Neural crest cell (in vitro differentiated cells): ENCODE results near the gene LCT. TPM values are rescaled to one million over a fixed set of nuclear protein-coding genes. Genes with fewer than 3 reads are reported as not detected.

Experiments used
- DNase-seq: peaks from one replicate; pipeline ENCODE4 v3.0.0; 2021; ENCODE audit warnings: low read depth, mixed read lengths, low spot score
- H3K27ac Mint-ChIP-seq: one replicate; pipeline ENCODE4 v1.8.0; 2021; ENCODE audit warnings: mild to moderate bottlenecking, mixed read lengths; ENCODE audit not compliant: unreplicated experiment
- H3K27me3 Mint-ChIP-seq: 2 replicates; pipeline ENCODE4 v1.8.0; 2021; ENCODE audit warnings: low read depth, mild to moderate bottlenecking, mixed read lengths
- H3K36me3 Mint-ChIP-seq: 2 replicates; pipeline ENCODE4 v1.8.0; 2021; ENCODE audit warnings: low read depth, mild to moderate bottlenecking, mixed read lengths
- H3K4me1 Mint-ChIP-seq: 2 replicates; pipeline ENCODE4 v1.8.0; 2021; ENCODE audit warnings: mixed read lengths
- H3K4me3 Mint-ChIP-seq: one replicate; pipeline ENCODE4 v1.8.0; 2021; ENCODE audit warnings: mild to moderate bottlenecking, mixed read lengths
- H3K9me3 Mint-ChIP-seq: 2 replicates; pipeline ENCODE4 v1.8.0; 2021; ENCODE audit warnings: mixed read lengths
- total RNA-seq: library from RNA; stranded (reverse); gene quantifications from 2 replicates; pipeline ENCODE4 v1.2.1, GENCODE V29; 2021
- TF ChIP-seq, protein P1 (sequence below): fragments of 200-600 bp; sonication (generic); conservative IDR thresholded peaks from 2 replicates; pipeline ENCODE4 v1.5.0; 2021; ENCODE audit warnings: antibody characterized with exemption, mild to moderate bottlenecking

LCT gene
- total RNA-seq, 1 donor from 2014 or later = 0.19 TPM

DNA sequence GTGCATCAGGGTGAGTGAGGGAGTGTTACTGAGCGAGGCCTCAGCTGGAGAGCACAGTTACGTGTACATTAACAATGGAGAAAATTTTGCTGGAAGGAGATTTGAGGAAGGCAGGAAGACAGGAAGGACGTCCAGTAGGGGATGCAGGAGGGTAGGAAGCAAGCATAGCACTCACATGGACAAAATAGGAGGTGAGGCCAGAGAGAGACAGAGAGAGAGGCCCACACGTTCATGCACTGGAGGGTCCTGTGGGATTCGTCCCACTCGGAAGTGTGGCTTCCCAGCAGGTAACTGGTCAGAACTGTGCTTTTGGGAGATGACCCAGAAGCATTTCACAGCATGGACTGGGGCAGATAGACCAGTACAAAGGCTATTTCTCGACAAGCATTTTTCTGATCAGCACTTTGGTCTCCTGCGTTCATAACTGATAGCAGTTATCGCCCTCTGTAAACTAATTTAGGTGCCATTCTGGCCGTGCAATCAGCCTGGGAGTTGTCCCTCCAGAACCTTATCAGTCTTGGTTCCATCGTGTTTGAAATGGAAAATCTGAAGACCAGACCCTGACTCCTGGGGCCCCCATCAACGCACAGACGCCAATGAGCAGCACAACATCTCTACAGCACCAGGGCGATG is 5.7 kb downstream of the LCT start:
- no peak for DNase-seq
- H3K36me3 Mint-ChIP-seq = no peaks in the 10 kb centered on the region
- no peaks in the 10 kb centered on the region for H3K27me3 Mint-ChIP-seq
- TF ChIP-seq, protein P1, sequence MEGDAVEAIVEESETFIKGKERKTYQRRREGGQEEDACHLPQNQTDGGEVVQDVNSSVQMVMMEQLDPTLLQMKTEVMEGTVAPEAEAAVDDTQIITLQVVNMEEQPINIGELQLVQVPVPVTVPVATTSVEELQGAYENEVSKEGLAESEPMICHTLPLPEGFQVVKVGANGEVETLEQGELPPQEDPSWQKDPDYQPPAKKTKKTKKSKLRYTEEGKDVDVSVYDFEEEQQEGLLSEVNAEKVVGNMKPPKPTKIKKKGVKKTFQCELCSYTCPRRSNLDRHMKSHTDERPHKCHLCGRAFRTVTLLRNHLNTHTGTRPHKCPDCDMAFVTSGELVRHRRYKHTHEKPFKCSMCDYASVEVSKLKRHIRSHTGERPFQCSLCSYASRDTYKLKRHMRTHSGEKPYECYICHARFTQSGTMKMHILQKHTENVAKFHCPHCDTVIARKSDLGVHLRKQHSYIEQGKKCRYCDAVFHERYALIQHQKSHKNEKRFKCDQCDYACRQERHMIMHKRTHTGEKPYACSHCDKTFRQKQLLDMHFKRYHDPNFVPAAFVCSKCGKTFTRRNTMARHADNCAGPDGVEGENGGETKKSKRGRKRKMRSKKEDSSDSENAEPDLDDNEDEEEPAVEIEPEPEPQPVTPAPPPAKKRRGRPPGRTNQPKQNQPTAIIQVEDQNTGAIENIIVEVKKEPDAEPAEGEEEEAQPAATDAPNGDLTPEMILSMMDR = no peak
- H3K27ac Mint-ChIP-seq = no peak overlapping the region
- H3K4me3 Mint-ChIP-seq = no peak overlapping the region
- H3K4me1 Mint-ChIP-seq = no peaks in the 10 kb centered on the region
- no peaks in the 10 kb centered on the region for H3K9me3 Mint-ChIP-seq

- H3K36me3 Mint-ChIP-seq = no peaks in the 10 kb centered on the region
- TF ChIP-seq, protein P1 = no peak
Measured at GRCh38 chr2:135829378-135830135, 7.4 kb downstream of the LCT start.

DNA sequence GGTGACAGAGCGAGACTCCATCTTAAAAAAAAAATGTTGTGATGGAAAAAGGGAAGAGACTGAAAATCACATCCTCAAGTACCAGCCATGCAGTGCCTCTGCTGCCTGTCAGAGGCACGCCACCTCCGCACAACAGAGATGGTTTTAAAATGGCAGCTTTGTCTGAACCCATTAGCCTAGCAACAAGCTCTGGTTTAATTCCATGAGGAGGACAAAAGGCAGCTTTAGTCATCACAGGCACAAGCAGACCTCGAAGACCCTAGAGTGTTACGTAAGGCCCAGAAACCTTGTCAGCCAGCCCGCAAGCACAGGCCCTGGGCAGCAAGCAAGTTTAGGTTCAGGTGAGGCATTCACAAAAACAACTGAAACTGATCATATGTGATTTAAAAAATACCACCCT is 10.4 kb downstream of the LCT start:
- DNase-seq = no peak
- H3K36me3 Mint-ChIP-seq = peaks cover 7% of the 10 kb centered on the region

More at GRCh38 chr2:135829378-135830135, 7.4 kb downstream of the LCT start:
- H3K27ac Mint-ChIP-seq = no peak overlapping the region
- no peaks in the 10 kb centered on the region for H3K4me1 Mint-ChIP-seq
- no peak overlapping the region for H3K4me3 Mint-ChIP-seq
- no peak for DNase-seq
- H3K27me3 Mint-ChIP-seq = no peaks in the 10 kb centered on the region
- H3K9me3 Mint-ChIP-seq = no peaks in the 10 kb centered on the region

DNA sequence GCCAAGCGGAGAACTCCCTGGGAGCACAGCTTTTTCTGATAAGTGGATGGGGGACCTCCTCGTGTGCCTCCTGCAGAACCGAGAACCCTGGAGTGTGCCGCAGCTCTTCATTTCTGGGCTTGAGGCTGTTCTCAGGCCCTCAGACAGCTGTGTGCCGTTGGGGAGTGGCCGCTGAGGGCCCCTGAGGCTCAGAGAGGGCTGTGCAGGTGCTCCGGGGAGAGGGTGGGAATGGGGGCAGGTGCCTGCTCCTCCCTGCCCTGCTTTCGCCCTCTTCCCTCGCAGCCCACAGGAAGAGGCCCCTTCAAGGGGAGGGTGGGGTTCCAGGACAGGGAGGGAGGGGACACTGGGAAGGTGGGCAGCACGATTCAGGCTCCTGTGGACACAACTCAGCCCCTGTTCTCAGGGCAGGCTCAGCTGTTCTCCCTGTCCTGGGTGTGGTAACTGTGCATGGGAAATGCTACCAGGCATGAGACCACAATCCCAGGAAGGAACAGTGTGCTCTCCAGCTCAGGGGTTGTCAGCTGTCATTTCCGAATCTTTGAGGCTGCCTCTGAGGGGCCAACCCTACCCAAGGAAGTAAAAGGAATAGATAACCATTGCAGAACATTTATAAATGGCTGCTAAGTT is 11.3 kb downstream of the LCT start:
- TF ChIP-seq, protein P1 = no peak
- DNase-seq = no peak
- no peak overlapping the region for H3K4me3 Mint-ChIP-seq
- peaks cover 7% of the 10 kb centered on the region for H3K9me3 Mint-ChIP-seq
- H3K27me3 Mint-ChIP-seq = no peaks in the 10 kb centered on the region
- H3K4me1 Mint-ChIP-seq = no peaks in the 10 kb centered on the region
- H3K27ac Mint-ChIP-seq = no peak overlapping the region
- peaks cover 7% of the 10 kb centered on the region for H3K36me3 Mint-ChIP-seq

More for the DNA sequence above, 10.4 kb downstream of the LCT start:
- no peaks in the 10 kb centered on the region for H3K27me3 Mint-ChIP-seq
- TF ChIP-seq, protein P1 = no peak
- H3K9me3 Mint-ChIP-seq = peaks cover 7% of the 10 kb centered on the region
- no peak overlapping the region for H3K27ac Mint-ChIP-seq
- H3K4me1 Mint-ChIP-seq = no peaks in the 10 kb centered on the region
- no peak overlapping the region for H3K4me3 Mint-ChIP-seq

DNA sequence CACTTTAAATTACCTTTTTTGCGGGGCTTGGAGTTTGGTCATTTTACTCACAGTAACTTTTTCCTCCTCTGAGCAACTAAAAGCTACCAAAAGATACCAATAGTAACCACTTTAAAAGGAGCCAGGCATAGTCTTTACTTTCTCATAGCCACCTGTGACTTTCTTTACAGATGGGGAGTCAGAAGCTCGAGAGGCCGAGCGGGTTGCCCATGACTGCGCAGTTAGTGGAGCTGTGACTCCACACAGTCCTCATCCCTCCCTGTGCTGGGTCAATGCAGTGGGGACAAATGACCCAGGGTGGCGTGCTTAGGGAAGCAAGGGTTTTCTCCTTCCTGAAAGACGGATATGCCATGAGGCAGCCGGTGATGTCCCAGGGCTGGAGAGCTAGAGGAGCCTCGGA is 11.9 kb downstream of the LCT start:
- Mint-ChIP-seq H3K27ac (no peak overlapping the region), H3K36me3 (peaks cover 7% of the 10 kb centered on the region), H3K4me1 (no peaks in the 10 kb centered on the region), H3K4me3 (no peak overlapping the region), H3K27me3 (no peaks in the 10 kb centered on the region), H3K9me3 (peaks cover 7% of the 10 kb centered on the region)
- DNase-seq = no peak
- TF ChIP-seq, protein P1 = no peak
